ENCODE results near the gene SERTAD2.
A peak's percentile ranks its signal among the peaks of the same experiment; 100 is the strongest.

The SERTAD2 gene

GRCh38 chr2:64675860-64676259, 22.1 kb upstream of the SERTAD2 start:
- peak in 2 of 3 donors; percentile 26 to 46 for DNase-seq (ENCODE audit: low read depth in 3 of 3, low spot score in 1 of 3)

- DNase-seq (ENCODE audit: low read depth in 3 of 3, low spot score in 1 of 3) = no peak
These were observed 19.0 kb upstream of the SERTAD2 start for GRCh38 chr2:64672708-64673107.

GRCh38 chr2:64670047-64670446, 16.3 kb upstream of the SERTAD2 start:
- no peak for DNase-seq (ENCODE audit: low read depth in 3 of 3, low spot score in 1 of 3)

- no peak for DNase-seq (ENCODE audit: low read depth in 3 of 3, low spot score in 1 of 3)
These were observed 15.6 kb upstream of the SERTAD2 start for GRCh38 chr2:64669288-64669687.

GRCh38 chr2:64668542-64668941, 14.8 kb upstream of the SERTAD2 start:
- no peak for DNase-seq (ENCODE audit: low read depth in 3 of 3, low spot score in 1 of 3)

- no peak for DNase-seq (ENCODE audit: low read depth in 3 of 3, low spot score in 1 of 3)
These were observed 13.8 kb upstream of the SERTAD2 start for GRCh38 chr2:64667535-64667934.

- DNase-seq (ENCODE audit: low read depth in 3 of 3, low spot score in 1 of 3) = no peak
These were observed 13.2 kb upstream of the SERTAD2 start for GRCh38 chr2:64666810-64667438.

- no peak for DNase-seq (ENCODE audit: low read depth in 3 of 3, low spot score in 1 of 3)
These were observed 12.0 kb upstream of the SERTAD2 start for GRCh38 chr2:64665709-64666108.

GRCh38 chr2:64663402-64663801, 9.7 kb upstream of the SERTAD2 start:
- DNase-seq (ENCODE audit: low read depth in 3 of 3, low spot score in 1 of 3) = no peak

- no peak for DNase-seq (ENCODE audit: low read depth in 3 of 3, low spot score in 1 of 3)
These were observed 8.0 kb upstream of the SERTAD2 start for GRCh38 chr2:64661741-64662169.

GRCh38 chr2:64659252-64659651, 5.5 kb upstream of the SERTAD2 start:
- DNase-seq (ENCODE audit: low read depth in 3 of 3, low spot score in 1 of 3) = no peak

GRCh38 chr2:64658269-64658668, 4.6 kb upstream of the SERTAD2 start:
- no peak for DNase-seq (ENCODE audit: low read depth in 3 of 3, low spot score in 1 of 3)

- DNase-seq (ENCODE audit: low read depth in 3 of 3, low spot score in 1 of 3) = no peak
These were observed 3.7 kb upstream of the SERTAD2 start for GRCh38 chr2:64657411-64657810.

GRCh38 chr2:64656379-64656778, 2.7 kb upstream of the SERTAD2 start:
- no peak for DNase-seq (ENCODE audit: low read depth in 3 of 3, low spot score in 1 of 3)

- DNase-seq (ENCODE audit: low read depth in 3 of 3, low spot score in 1 of 3) = no peak
These were observed 2.2 kb upstream of the SERTAD2 start for GRCh38 chr2:64655873-64656272.

- no peak for DNase-seq (ENCODE audit: low read depth in 3 of 3, low spot score in 1 of 3)
These were observed 1.4 kb upstream of the SERTAD2 start for GRCh38 chr2:64655018-64655664.

- DNase-seq (ENCODE audit: low read depth in 3 of 3, low spot score in 1 of 3) = peak in 1 of 3 donors; percentile 36
These were observed 524 bp upstream of the SERTAD2 start for GRCh38 chr2:64654063-64654811.

GRCh38 chr2:64652231-64653108, 1.2 kb downstream of the SERTAD2 start:
- no peak for DNase-seq (ENCODE audit: low read depth in 3 of 3, low spot score in 1 of 3)

- DNase-seq (ENCODE audit: low read depth in 3 of 3, low spot score in 1 of 3) = no peak
These were observed 2.1 kb downstream of the SERTAD2 start for GRCh38 chr2:64651590-64651989.

- DNase-seq (ENCODE audit: low read depth in 3 of 3, low spot score in 1 of 3) = no peak
These were observed 2.9 kb downstream of the SERTAD2 start for GRCh38 chr2:64650722-64651338.

- DNase-seq (ENCODE audit: low read depth in 3 of 3, low spot score in 1 of 3) = no peak
These were observed 3.4 kb downstream of the SERTAD2 start for GRCh38 chr2:64650296-64650695.
